Dedifferentiated amniotic fluid mesenchymal stem cell (primary cell): ENCODE data around the gene DSCAML1.
"Not testable (repeated sequence)": the region's sequence is repeated elsewhere in the genome, so short reads cannot be mapped to it uniquely, and the experiment has no call there.

Source experiments
- DNase-seq: peaks from one replicate; pipeline ENCODE4 v3.0.0-alpha.2; 2016; ENCODE audit errors: extremely low spot score

The DSCAML1 gene

GRCh38 chr11:117794772-117795629 lies 2.0 kb downstream of the DSCAML1 start:
- no peak for DNase-seq

DNA sequence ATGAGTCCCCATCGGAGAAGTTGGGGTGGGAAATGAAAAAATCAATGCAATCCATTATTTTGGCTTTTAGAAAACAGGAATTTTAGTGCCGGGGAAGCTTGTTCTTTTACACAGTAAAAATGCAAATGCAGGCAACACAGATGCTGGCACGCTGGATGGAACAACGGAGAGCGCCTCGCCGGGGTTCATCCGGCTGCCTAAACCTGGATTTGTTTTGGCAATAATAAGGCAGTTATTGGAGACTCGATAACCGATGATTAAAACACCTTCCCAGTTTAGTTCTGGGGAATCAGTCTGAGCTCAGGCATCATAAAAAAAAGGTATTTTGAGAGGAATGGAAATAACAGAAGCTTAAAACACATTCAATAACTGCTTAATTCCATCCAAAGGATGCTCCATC lies 2.9 kb downstream of the DSCAML1 start:
- no peak for DNase-seq

DNA sequence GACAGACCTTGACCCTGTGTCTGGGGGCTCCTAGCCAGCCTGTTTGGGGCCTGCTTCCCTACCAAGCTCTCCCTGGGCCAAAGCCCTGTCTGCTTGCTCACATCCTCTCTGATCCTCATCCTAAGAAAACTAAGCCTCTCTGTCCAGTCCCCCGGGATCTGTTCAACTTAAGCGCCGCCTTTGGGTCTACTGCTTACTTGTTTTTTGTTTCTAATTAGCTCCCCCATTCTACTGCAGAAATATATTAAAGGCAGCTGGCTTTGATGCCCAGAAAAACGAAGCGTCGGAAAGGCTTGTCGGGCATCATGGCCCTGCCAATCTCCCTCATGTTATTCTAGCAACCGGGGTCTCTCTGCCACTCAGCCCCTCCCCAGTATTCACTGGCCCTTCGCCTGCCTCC lies 3.4 kb downstream of the DSCAML1 start:
- no peak for DNase-seq

DNA sequence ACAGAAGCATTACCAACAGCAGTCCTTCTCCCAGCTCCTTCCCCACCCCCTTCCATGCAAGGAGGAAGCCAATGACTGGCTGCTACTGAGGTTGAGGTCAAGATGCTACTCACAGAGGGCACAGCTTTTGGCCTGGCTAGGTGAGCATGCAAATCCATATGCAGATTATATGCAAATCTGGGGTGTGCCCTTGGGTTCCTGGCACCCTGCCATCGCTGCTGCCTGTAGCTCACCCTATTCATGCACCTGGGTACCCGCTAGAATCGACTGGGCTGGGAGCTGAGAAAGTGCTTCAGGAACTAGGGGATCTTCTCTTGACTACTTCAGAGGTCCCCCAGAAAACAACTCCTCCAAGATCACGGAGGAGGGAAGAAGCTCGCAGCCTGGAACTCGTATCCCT lies 4.0 kb downstream of the DSCAML1 start:
- DNase-seq = no peak

DNA sequence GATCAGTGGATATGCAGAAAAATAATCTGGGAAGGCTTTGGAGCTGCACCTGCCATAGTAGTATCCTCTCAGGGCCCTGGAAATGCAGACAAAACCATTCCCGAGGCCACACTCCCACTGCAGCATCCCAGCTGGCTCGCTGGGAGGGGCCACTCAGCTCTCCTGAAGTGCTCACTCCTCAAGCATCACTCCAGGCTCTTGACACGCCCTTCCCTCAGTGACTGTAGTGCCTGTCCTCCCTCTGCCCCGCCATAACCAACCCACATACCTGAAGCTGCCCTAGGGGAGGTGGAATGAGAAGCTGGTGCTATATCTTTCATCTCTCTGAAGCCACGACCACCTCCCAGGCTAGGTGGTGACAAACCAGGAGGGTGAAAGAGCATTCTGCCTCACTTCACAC lies 4.8 kb downstream of the DSCAML1 start:
- DNase-seq = no peak

DNA sequence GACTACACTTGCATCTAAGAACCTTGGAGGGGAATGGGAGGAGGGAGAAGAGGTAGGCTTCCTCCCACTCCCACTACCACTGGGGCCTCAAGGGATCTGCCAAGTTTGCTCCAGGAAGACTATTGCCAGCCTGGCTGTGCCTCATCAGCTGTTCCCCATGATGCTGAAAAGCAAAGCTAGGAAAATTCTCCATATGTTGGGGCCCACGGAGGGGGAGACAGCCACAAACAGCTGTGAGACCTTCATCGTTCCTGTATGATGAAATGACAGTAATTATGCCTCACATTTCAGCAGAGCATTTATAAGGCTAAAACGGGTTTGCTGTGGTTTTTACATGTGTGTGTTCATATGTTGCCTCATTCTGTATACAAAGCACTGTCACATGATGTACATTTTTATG lies 6.7 kb downstream of the DSCAML1 start:
- no peak for DNase-seq

DNA sequence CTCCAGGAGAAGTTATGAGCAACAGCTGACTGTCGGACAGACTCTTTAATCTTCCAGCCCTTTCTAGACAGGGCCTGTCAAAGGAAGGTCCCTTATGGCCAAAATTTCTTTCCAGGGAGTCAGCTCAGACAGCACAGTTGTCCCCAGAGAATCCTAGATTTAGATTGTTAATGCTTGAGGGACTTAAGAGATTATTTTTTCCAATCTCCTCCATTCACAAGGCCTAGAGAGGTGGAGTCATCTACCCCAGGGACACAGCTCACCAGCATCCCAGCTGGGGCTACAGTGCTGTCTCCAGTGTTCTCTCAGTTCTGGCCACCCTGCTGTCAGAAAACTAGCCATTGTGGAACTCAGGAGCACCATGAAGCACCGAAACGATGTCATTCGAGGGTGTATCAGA lies 7.8 kb downstream of the DSCAML1 start:
- no peak for DNase-seq

DNA sequence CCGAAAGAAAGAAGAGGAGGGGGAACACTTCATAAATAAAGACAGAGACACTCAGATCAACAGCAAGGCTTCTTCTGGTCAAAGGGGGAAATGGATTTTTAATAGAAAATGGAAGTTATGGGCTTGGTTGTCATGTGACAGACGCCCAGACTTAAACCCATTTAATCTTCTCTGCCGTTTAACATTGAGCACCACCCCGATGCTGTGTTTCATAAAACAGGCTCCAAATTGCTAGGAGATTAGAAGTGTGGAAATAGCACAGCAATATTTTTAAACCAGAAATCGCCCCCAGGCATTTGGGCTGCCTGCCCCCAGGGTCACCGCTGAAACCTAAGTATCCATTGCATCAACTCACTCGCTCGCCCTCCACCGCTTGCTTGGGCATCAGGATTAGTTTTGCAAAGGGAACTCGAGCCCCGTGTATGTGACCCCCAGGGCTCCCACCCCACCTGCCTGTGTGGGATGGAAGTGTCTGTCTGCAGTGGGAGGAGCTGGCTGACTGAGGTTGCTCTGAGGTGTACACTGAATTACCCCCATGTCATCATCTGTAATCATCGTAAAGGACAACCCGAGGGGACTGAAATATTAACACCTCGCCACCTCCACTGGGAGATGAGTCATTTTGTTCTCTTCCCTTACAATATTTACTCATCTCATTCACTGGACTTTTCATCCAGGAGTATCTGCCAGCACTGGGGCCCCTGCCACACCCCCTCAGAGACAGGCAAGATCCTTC lies 10.7 kb downstream of the DSCAML1 start:
- no peak for DNase-seq

GRCh38 chr11:117782101-117782500 lies 14.9 kb downstream of the DSCAML1 start:
- DNase-seq = no peak

DNA sequence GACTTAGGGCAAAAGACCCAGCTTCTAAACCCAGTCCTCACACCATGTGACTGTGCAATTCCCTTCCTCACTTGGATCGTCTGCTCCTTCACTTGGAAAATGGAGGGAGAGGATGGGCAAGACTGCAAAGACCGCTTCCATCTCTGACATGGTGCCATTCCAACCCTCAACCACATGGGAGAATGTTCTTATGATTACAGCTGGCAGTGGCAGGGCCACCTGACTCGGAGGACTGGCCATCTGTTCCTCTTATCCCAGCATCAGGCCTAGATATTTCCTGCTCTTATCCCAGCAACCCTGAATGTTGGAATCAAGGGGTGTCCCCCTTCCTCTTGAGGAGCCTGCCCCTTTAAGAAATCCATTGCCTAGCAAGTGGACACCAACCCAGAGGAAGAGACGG lies 15.4 kb downstream of the DSCAML1 start:
- no peak for DNase-seq

DNA sequence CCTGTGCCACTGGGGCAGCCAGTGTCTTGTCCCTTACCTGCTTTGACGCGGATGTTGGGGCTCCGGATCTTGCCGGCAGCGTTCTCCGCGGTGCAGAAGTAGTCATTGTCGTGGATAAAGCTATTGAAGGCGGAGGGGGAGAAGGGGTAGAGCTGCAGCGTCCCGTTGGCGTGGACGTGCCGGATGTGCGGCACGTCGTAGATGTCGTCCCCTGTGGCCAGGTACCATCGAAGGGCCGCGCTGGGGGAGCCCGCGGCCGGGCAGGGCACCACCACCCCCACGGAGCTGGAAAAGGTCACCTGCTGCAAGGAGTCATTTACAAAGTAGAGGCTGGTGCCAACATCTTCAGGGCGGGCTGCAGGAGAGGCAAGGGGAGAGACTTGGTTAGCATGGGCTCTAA lies 16.6 kb downstream of the DSCAML1 start:
- DNase-seq = no peak

DNA sequence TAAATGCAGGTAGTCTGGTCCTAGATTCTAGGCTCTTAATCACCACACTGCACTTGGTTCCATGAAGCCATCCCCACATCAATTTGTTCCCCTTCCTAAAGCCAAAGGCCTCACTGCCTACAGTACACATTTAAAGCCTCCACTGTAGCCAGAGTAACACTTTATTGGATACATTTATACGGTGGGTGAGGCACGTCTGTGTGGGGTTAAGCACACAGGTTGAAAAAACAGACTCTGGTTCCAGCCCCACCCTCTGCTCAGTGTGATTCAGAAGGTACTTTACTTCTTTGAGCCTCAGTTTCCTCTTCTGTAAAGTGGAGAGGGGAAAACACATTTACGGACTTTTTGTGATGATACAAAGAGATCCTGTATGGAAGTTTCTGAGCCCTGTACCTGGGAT lies 22.5 kb downstream of the DSCAML1 start:
- no peak for DNase-seq

DNA sequence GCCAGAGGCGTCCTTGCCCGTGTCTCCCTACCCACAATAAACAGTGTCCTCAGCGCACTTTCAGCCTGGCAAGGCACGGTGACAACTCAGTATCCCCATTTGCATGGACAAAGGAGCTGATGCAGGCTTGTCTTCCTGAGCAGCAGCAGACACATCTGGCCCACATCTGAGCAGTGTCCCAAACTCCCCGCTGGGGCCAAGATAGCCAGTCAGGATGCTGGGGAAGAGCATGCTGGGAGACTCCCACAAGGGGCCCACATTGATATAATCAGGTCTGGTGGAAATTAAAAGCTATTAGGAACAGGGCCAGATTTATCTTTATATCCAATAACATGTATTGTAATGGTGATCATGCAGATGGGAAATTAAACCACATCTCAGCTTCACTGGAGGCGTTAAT lies 24.7 kb downstream of the DSCAML1 start:
- DNase-seq = no peak

GRCh38 chr11:117771841-117772240 lies 25.2 kb downstream of the DSCAML1 start:
- no peak for DNase-seq

DNA sequence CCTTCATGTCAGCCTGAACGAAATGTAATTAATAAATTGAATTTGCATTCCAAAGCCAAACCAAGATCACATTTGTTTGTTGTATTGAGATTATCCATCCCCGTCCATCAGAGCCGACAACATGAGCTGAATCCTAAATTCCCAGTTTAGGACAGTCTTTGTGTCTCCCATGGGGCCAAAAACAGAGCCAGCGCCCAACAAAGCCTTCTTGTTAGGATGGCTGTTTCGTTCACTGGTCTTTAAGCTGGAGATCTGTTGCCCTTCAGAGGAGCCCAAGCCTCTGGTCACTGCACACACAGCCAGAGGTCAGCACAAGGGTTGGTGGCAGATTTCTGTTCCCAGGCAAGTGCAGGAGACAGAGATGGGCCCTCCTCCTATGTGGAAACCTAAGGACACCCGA lies 25.8 kb downstream of the DSCAML1 start:
- DNase-seq = no peak

DNA sequence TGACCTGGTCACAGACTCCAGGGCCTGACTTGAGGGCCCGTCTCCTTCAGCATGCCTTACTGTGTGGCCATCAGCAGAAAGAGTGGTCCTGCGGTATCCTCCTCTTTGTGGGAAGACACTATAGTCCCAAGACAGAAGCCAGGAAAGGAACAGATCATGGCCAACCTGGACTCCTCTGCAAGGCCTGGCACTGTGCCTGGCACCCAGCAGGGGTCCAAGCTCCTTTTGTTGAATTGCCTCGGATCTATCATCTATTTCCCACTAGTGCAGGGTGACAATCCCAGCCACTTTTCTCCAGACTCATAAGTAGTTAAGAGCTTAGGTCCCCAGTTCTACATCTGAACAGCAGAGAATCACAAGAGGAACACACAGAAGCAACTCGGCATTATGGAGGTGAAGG lies 27.0 kb downstream of the DSCAML1 start:
- no peak for DNase-seq

DNA sequence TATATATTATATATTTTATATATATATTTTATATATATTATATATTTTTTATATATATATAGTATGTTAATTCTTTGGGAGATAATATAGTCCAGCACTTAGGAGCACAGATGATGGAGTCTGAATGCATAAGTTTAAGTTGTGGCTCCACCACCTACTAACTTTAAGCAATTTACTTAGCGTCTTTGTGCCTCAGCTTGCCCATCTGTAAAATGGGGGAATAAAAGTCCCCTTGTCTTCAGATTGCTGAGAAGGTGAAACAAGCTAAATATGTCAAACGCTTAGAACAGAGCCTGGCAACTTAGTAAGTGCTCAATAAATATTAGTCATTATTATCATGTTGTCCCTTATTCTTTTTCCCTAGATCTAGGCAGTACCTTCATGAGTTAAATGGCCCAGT lies 27.5 kb downstream of the DSCAML1 start:
- no peak for DNase-seq

GRCh38 chr11:117768506-117768905 lies 28.5 kb downstream of the DSCAML1 start:
- no peak for DNase-seq

DNA sequence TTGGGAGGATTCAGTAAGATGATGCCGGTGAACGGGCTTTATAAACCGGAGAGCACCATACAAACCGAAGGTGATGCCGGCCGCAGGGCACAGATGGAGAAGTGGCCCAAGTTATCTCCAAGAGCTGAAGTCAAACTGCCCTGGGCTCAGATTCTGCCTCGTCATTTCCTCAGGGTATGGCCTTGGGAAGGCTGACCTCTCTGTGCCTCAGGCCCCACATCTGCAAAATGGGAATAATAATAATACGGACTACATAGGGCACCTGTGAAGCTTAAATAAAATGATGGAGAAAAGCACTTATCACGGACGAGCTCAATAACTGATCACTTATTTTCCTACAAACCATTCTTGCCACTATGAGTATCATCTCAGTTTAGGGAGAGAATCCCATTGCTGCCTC lies 29.9 kb downstream of the DSCAML1 start:
- DNase-seq = no peak

GRCh38 chr11:117766576-117766975 lies 30.4 kb downstream of the DSCAML1 start:
- no peak for DNase-seq

GRCh38 chr11:117766026-117766425 lies 31.0 kb downstream of the DSCAML1 start:
- no peak for DNase-seq

DNA sequence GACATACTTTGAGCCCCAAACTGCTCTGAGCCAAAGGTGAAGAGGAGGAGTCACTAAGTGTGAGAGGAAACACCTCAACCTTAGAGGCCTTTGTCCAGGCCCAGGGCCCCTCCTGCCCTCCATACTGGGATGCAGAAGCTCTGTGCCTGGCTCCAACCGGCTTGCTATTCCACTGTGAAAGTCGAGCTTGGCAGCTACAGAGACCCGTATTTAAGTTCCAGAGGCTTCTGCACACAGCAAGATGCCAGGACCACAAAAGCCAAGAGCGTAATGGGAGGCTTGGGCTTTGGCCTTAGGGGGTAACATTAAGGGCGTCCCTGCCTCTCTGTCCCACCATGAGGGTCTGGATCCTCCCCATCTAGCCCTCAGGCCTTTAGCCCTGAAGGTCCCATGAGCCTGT lies 31.9 kb downstream of the DSCAML1 start:
- no peak for DNase-seq

- DNase-seq = not testable (repeated sequence)
These were observed 33.6 kb downstream of the DSCAML1 start for GRCh38 chr11:117763465-117763864.
